Mammary epithelial cell (primary cell): ENCODE measurements around the gene PRKAG1.

Experiments used
- EZH2 ChIP-seq: IDR thresholded peaks from 2 replicates; pipeline ENCODE4 v1.6.1; 2012; ENCODE audit warnings: low read length, inconsistent platforms, borderline replicate concordance
- TF ChIP-seq, protein P1 (sequence below), 2 donors: IDR thresholded peaks in 1 of 2; conservative IDR thresholded peaks in 1 of 2; 2 replicates each; pipeline ENCODE4 v1.5.1; 2011 to 2012; ENCODE audit warnings: inconsistent platforms in 2 of 2, low read length in 2 of 2, mild to moderate bottlenecking in 2 of 2, control low read depth in 1 of 2, low read depth in 1 of 2; ENCODE audit not compliant: insufficient read depth in 1 of 2; ENCODE audit errors: extremely low read depth in 1 of 2

- TF ChIP-seq, protein P1, sequence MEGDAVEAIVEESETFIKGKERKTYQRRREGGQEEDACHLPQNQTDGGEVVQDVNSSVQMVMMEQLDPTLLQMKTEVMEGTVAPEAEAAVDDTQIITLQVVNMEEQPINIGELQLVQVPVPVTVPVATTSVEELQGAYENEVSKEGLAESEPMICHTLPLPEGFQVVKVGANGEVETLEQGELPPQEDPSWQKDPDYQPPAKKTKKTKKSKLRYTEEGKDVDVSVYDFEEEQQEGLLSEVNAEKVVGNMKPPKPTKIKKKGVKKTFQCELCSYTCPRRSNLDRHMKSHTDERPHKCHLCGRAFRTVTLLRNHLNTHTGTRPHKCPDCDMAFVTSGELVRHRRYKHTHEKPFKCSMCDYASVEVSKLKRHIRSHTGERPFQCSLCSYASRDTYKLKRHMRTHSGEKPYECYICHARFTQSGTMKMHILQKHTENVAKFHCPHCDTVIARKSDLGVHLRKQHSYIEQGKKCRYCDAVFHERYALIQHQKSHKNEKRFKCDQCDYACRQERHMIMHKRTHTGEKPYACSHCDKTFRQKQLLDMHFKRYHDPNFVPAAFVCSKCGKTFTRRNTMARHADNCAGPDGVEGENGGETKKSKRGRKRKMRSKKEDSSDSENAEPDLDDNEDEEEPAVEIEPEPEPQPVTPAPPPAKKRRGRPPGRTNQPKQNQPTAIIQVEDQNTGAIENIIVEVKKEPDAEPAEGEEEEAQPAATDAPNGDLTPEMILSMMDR (conservative IDR thresholded peaks at IDR 0.05 in 1 of 2, IDR thresholded peaks at IDR 0.05 in 1 of 2; ENCODE audit: extremely low read depth in 1 of 2, insufficient read depth in 1 of 2, low read depth in 1 of 2, low read length in 2 of 2), result no peak
- TF ChIP-seq EZH2, result no peak
Measured at GRCh38 chr12:49037111-49037946, 18.8 kb upstream of the PRKAG1 start.
